Measurements from ENCODE around the gene C1orf198.
"Not testable (repeated sequence)": the region's sequence is repeated elsewhere in the genome, so short reads cannot be mapped to it uniquely, and the experiment has no call there.

C1orf198 gene

DNA sequence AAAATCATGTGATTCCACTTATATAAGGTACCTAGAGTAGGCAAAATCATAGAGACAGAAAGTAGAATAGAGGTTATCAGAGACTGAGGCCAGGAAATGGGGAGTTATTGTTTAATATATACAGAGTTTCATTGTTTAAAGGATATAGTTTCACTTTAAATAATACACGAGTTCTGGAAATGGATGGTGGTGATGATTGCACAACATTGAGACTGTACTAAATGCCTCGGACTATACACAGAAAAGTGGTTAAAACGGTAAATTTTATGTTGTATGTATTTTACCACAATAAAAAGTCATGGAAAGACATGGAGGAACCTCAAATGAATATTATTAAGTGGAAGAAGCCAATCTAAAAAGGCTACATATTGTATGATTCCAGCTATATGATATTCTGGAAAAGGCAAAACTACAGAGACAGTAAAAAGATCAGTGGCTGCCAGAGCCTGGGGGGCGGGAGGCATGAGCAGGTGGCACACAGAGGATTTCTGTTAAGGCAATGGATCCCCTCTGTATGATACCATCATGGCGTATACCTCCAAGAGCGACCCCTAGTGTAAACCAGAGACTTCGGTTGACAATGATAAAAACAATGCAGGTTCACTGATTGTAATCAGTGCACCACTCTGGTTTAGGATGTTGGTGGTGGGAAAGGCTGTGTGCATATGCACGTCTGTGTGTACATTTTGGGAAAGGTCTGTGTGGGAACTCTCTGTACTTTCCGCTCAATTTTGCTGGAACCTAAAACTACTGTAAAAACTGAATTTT is 7.5 kb downstream of the C1orf198 start:
- no peak for DNase-seq (ENCODE audit: low read depth)

DNA sequence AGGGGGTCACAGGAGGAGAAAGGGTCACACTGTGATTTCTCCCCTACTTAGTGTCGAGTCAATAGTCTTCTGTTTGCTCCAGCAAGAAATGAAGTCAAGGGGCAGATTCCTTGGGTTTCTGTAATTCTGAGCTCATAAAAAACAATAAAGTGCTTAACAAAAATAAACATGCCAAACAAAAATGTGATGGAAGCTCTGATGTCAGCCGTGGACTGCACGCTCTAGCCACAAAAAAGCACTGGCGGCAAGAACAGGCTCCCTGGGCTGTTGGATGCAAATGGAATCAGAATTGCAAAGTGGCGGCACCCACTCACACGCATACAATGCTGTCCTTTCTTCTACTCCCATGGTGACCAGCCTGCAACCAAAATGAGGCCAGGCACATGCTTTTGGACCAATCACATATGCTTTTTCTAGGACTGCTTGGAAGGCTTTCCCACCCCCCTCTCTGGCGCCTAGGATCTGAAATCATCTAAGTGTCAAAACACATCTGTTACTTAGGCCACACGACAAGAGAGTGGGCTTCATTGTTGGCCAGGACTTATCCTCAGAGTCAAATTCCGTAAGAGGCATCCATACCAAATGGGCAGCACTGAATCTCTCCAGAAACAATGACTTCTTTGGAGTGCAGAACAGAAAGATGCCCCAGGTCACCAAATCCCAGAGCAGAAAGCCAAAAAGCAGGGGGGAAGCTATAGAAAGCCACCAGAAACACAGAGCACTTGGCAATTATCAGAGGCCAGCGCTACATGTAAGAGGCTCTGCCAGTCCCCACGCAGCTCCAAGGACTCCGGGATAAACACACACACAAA is 9.2 kb downstream of the C1orf198 start:
- no peak for DNase-seq (ENCODE audit: low read depth)

DNA sequence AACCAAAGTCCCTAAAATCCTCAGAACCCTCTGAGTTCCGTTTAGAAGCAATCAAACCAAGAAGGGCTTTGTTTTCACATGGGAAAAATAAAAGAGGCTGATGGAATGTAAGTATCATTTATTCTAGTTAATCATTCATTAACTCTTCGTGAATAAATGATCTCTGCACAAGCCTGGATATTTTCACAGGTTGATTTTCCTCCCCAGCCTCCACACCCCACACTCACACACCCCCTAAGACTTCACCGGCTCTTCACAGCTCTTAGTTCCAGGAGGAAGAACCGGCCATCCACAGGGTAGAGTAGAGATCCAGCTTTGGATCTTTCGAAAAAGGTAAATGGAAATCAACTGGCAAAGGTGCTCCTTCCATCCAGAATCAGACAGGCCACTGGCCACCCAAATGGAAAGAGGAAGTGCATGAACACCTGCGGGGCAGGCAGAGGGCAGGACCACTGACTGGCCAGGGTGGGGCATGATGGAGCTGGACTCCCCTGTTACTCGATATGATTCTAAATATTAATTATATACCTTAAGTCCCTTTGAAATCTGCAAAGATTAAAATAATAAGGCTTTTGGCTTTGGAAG is 10.0 kb downstream of the C1orf198 start:
- no peak for DNase-seq (ENCODE audit: low read depth)

DNA sequence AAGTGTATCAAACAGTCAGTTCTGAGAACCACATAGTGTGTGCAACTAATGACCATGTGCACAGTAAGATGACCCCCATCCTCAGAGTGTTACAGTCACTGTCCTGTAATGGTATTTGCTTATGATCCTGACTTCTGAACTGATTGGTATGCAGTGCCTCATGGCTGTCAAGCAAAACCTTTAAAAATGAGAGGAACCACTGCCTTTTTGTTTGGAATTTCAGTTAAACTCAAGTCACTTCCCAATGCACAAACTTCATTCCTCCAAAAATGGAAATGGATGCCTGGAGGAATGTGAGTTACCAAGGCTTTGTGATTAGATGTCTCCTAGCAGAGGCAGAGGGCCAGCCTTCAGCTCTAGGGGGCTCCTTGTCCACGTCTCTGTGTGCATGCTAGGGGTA is 10.5 kb downstream of the C1orf198 start:
- DNase-seq (ENCODE audit: low read depth), result no peak

DNA sequence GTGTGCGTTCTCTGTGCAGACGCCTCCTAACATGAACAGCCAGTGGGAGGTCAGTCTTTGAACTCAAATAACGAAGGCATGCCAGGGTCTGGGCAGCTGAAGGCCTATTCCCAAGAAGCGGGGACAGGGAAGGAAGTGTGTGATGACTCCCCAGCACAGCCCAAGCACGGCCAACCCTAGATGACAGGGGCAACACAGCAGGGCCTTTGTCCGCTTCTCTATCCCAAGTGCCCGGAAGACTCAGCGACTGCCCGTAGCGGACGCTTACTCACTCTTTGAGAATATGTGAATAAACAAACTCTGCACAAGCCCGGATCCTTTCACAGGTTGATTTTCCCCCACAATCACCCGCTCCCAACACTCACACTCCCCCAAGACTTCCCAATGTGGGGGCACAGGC is 11.2 kb downstream of the C1orf198 start:
- no peak for DNase-seq (ENCODE audit: low read depth)

DNA sequence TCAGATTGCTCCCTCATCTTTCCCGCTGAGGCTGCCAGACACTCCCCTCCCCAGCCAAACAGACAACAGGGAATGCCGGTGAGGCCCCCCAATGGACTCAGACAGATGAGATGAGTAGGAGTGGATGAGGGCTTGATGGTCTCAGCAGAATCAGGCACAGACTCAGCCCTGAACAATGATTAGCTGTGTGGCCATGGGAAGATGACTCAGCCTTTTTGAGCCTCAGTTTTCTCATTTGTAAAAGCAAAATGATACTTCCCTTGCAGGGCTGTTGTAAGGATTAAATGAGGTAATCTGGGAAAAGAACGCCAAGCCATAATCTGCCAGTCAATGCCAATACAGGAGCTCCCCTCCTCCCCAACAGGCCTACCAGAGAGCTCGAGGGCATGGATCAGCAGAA is 12.4 kb downstream of the C1orf198 start:
- DNase-seq (ENCODE audit: low read depth), result no peak

DNA sequence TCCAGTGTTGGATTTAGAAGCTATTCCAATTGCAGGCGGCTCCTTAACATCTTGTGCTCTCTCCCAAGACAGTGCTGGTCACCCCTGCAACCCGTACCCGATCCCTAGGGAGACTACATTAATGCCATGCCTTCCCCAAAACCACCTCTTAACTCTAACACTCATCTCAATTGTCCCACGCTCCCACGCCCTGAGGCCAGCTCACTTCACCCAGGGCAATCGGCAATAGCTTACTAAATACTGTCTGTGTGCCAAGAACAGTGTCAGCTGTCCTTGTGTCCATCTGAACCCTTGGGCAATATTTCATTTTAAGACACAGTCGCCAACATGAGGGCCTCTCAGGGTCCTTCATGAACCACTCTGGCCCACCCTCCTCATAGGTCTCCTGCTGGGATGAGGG is 13.9 kb downstream of the C1orf198 start:
- no peak for DNase-seq (ENCODE audit: low read depth)

DNA sequence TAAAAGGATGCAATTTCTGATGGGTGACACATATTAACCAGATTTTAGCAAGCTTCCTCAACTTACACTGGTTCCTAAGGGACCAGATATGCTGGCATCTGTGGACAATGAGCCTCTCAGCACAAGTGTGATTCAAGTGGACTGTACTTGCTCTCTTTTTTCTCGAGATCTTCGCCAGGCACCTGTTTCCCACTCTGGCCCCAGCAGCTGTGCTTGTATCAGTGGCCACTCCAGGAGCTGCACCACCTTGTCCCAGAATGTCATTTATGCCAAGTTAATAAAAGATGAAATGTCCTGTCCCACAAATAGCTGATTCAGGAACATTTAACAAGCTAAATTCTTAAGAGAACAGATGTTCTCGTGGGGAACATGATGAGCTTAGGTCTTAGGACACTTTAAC is 14.6 kb downstream of the C1orf198 start:
- DNase-seq (ENCODE audit: low read depth), result no peak

DNA sequence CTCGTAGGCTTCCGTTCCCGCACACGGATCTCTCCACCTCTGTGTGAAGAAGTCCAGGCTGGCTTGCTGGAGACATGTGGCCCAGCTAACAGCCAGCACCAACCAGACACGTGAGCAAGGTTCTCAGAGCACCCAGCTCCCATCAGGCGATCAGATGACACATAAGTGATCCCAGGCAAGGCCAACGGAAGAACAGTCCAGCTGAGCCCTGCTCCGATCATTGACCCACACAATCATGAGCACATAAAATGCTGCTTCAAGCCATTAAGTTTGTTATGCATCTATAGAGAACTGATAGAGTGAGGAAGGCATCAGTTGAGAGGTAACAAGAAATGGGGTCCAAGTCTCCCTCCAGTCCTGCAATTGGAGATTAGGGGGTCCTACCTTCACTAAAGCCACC is 15.4 kb downstream of the C1orf198 start:
- no peak for DNase-seq (ENCODE audit: low read depth)

DNA sequence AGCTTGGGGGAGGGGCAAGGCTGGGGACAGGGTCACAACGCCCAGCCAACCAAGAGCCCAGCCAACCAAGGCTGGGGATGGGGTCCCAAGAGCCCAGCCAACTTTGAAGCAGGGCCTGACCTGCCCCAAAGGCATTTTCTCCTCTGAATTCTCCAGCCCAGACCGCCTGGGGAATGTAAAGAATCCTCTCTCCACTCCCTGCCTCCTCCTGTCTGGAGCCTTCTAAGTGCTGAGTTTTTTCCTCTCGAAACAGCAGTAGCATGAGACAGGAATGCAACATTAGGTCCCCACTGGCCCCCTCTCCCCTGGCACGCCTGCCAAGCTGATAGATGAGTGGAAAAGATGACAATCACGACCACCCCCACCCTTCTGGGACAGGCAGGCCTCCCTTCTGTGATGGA is 17.0 kb downstream of the C1orf198 start:
- DNase-seq (ENCODE audit: low read depth), result no peak

DNA sequence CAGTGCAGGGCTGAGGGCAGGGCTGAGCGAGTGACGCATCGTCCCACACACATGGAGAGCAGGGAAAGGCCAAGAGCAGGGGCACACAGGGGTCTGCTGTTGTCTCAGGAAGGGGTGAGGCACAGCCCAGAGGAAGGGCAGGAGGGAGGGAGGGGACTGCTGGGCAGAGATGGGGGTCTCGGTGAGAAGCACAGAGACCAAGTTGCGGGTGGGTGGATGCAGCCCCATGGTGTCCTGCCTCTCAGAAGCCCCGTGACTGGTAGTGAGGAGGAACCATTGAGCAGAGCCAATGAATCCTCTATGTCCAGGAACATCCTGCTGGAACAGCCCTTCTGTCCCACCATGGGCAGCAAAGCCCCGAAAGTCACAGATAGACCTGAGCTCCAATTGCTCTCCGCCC is 17.8 kb downstream of the C1orf198 start:
- DNase-seq (ENCODE audit: low read depth), result no peak

DNA sequence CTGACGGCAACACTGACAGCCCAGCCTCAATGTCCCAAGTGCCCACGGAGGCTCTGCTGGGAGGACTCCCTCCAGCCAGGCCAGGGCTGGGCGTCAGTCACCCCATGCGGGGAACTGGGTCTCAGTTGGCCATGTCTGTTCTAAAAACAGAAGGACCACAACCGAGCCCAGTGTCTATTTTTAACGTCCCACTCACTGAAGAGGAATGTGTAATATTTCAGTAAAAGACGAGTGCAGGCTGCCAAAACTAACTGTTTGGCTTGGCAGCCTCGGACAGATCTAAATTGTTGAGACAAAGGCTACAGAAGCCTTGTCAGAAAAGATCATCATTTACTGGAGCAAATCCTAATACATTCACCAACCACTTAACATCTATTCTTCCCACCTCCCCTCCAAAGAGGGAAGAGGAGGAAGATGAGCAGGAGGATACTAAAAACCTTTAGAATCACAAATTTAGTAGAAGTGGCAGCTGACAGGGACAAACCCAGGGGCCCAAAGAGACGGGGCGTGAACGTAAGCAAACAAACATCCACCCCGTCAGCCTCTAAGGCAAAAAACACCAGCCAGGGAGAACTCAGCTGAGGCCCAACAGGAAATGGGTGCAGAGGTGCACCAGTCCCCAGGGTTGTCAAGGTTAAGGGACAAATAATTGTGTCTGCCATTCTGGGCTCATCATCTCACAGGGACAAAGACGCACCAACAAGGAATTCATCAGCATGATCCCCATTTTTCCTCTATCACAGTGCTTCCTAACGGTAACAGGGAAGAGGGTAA is 18.7 kb downstream of the C1orf198 start:
- no peak for DNase-seq (ENCODE audit: low read depth)

DNA sequence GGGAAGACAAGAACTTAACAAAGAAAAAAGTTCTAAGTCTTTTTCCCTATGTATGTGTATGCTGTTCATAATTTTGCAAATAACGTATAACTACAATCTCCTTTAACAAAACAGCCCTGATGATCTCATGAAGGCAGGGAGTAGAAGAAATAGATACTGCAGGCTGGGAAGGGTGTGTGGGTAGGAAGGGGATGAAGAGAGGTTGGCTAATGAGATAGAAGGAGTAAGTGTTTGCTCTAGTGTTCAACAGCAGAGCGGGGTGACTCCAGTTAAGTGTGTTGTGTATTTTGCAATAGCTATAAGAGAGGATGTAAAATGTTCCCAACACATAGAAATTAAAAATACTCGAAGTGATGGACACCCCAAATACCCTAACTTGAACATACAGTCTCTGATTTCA is 20.1 kb downstream of the C1orf198 start:
- DNase-seq (ENCODE audit: low read depth), result no peak

DNA sequence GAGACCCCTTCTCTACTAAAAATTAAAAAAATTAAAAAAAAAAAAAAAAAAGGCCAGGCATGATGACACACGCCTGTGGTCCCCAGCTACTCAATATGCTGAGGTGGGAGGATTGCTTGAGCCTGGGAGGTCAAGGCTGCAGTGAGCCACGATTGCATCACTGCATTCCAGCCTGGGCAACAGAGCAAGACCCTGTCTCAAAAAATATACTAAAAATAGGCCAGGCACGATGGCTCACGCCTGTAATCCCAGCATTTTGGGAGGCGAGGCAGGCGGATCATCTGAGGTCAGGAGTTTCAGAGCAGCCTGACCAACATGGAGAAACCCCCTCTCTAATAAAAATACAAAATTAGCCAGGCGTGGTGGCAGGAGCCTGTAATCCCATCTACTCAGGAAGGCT is 23.1 kb downstream of the C1orf198 start:
- DNase-seq (ENCODE audit: low read depth), result not testable (repeated sequence)

DNA sequence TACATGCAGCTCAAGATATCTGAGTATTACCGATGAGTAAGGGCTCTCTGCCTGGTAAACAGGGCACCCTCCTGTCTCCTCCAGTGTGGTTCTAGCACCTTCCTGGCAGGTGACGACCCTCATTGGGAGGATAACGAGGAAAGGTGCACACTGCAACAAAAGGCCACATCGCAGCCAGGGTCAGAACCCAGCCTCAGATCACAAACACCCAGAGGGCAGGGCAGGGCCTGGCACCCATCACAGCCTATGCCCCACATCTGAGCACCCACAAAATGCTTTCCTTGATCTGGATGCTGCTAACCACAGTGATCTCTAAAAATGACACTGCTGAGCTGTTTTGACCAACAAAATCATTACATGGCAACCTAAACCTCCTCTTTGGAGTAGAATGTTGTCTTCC is 23.8 kb downstream of the C1orf198 start:
- DNase-seq (ENCODE audit: low read depth), result no peak

DNA sequence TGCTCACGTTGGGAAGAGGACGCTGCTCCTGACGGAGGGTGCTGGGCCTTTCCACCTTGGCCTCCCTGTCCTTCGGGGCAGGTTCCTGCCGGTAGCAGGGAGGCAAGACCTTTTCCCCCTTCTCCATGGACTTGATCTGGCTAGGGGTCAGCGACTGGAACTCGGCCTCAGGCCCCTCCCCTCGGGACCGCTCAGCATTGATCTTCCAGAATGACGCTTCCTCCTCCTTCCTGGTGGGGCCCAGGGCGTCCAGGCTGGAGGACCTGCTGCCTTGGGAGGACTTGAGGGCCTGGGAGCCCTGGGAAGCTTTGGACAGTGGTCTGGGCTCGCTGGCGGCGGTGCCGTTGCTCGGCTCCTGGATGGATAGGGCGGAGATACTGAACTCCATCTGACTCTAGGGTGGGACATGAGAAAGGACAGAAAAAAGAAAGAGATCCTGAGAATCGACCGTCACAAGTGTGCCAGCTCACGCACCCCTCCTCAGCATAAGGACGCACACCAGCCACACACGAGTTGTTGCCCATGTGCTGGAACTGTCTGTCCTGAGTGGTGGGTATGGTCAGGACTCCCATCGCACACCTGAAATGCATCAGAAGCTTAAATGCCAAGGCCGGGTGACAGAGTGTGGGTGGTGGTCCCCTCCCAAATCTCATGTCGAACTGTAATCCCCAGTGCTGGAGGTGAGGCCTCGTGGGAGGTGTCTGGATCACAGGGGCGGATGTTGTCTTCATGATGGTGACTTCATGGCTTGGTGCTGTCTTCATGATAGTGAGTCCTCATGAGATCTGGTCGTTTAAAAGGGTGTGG is 24.6 kb downstream of the C1orf198 start:
- no peak for DNase-seq (ENCODE audit: low read depth)

DNA sequence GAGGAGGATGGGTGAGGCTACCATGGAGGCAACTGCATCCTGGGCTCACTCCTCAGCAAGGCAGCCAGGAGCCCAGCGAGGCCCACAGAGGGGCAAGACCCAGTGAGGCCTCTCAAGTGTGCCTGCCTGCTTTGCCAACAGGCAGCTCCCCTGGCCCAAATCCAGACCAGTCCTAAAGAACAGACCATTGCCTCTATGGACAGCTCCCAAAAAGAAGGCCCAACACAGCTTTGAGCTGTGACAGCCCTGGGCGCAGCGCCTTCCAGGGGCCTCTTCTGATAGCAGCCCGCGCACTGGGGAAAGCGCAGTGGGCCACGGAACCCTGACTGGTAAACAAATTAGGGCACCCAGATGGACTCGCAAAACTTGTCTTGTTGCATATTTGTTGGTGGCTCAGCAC is 25.5 kb downstream of the C1orf198 start:
- DNase-seq (ENCODE audit: low read depth), result no peak

DNA sequence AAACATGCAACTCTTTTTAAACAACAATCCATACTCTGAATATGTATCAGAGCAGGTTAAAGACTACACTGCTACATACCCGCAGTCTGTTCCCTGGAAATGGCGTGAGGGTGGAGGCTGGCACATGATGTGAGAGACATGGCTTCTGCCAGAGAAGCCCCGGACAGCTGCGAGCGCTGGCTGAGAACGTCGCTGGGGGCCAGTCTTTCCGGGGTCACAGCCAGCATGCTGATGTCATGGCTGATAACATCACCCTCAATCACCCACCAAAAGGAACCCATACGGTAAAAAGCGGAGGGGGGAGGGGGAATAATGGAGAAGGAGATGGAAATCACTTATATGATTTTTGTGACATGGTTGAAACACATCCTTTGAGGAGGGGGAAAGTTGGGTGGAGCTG is 29.1 kb downstream of the C1orf198 start:
- no peak for DNase-seq (ENCODE audit: low read depth)

DNA sequence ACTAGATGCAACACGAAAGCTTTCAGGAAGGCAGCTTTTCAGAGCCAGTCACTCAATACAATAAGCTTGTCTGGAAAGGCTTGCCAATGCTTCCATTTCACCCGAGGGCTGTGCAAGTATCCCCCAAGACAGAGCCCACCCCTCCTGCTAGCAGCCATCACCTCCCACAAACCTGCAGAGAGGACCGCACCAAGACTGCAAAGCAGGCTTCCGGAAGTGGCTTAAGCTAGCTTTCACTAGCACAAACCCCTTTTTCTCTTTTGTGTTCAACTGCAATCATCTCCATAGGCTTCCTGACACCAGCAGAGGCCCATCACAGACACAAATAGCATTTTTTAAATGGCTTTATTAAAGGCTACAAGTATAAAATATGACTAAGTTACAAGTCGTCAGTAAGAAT is 31.5 kb downstream of the C1orf198 start:
- no peak for DNase-seq (ENCODE audit: low read depth)

DNA sequence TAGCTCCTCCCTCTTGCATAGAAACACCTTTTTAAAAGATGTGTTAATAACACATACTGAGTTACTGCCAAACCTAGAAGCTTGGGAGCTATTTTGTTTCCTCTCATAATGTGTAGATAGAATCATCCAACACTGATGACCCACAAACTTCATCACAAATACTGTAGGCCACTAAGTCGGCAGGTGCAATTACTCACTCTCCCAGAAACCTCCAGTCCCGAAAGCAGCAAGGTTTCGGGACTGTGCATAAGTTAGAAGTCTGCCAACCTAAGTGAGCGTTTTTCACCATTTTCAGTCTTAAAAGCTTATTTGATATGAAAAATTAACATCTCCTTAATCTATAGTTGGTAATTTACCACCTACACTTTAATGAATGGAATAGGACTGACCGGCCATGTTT is 32.0 kb downstream of the C1orf198 start:
- DNase-seq (ENCODE audit: low read depth), result no peak

DNA sequence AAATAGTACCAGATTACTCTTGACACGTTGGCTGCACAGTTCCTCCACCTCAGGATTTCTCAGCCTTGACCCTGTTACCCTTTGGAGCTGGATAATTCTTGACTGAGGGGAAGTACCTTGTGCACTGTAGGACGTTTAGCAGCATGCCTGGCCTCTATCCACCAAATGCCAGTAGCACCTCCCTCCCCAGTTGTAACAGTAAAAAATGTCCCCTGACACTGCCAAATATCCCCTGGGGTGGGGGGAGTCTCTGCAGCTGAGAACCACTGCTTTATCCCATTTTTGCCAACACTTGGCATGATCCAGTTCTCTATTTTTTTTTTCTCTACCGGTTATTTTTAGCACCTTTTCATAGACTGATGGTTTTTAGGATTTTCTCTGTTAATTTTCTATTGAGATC is 34.0 kb downstream of the C1orf198 start:
- no peak for DNase-seq (ENCODE audit: low read depth)

DNA sequence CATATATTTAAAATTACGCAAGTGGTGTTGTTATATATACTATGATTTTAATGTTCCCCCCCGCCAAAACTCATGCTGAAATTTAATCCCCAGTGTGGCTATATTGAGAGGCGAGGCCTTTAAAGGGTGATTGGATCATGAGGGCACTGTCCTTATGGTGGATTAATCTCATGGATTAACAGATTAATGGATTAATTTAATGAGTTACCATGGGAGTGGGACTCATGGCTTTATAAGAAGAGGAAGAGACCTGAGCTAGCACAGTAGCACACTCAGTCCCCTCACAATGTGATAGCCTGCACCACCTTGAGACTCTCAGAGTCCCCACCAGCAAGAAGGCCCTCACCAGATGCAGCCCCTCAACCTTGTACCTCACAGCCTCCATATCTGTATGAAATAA is 34.8 kb downstream of the C1orf198 start:
- no peak for DNase-seq (ENCODE audit: low read depth)

Data from activated T-cell treated with anti-CD3 and anti-CD28 coated beads for 24 hours (primary cell).